Measurements from ENCODE around the gene DEK. TPM values are rescaled to one million over a fixed set of nuclear protein-coding genes. Genes with fewer than 3 reads are reported as not detected.

The DEK gene
- total and polyA plus RNA-seq, 2 donors (not counting 1 experiment from before 2014, with no cell fraction given), result 13.6 to 114 TPM

GRCh38 chr6:18215436-18215835 is 48.9 kb downstream of the DEK start:
- peak overlapping the region; percentile 10 for H2AFZ ChIP-seq (ENCODE audit: insufficient read depth, low read depth, low read length, poor library complexity, severe bottlenecking)
- no peak overlapping the region for H3K4me3 ChIP-seq (ENCODE audit: control extremely low read depth in 1 of 5, extremely low read depth in 1 of 5, insufficient read depth in 1 of 5, low read depth in 2 of 5, low read length in 4 of 5)
- peak overlapping the region; percentile 50 for H3K4me2 ChIP-seq (replicated peaks; ENCODE audit: low read depth, low read length, poor library complexity, severe bottlenecking)
- no peaks in the 10 kb centered on the region for H3K9me3 ChIP-seq (ENCODE audit: control extremely low read depth in 1 of 3, control insufficient read depth in 2 of 3, insufficient read depth in 1 of 3, low read length in 2 of 3)
- ChIA-PET CTCF (no interaction called here), POLR2A (interaction anchor here (0.5 kb wide), 1 partner anchor 79 kb away, joined by 3 read pairs; no protein-coding TSS in a partner anchor)
- Mint-ChIP-seq H3K27me3 (no peaks in the 10 kb centered on the region), H3K9me3 (ENCODE audit: insufficient read depth) (no peaks in the 10 kb centered on the region), H3K4me1 (peaks cover 33% of the 10 kb centered on the region), H3K4me3 (peak overlapping the region; percentile 24), H3K27ac (peak overlapping the region; percentile 12)
- TF ChIP-seq CTCF (IDR thresholded peaks at IDR 0.05) (no peak), EZH2 (IDR thresholded peaks at IDR 0.05; ENCODE audit: borderline replicate concordance, insufficient read depth, low read depth, low read length, poor library complexity, severe bottlenecking) (no peak)
- peak overlapping the region; percentile 0 for H3K9ac ChIP-seq (ENCODE audit: low read length)
- peaks cover 8 to 36% of the 10 kb centered on the region in 2 experiments for H3K36me3 ChIP-seq (replicated peaks in 1 of 2; ENCODE audit: control extremely low read depth in 1 of 2, control insufficient read depth in 1 of 2, extremely low read depth in 1 of 2, insufficient read depth in 2 of 2, low read length in 1 of 2)
- DNase-seq (peak; percentile 32), ATAC-seq (ENCODE audit: low read depth) (peak; percentile 59)
- no peaks in the 10 kb centered on the region for H3K79me2 ChIP-seq (ENCODE audit: control insufficient read depth, insufficient read depth, low read length)
- no peaks in the 10 kb centered on the region for H4K20me1 ChIP-seq (ENCODE audit: control insufficient read depth, insufficient read depth, low read length, poor library complexity, severe bottlenecking)
- WGBS (ENCODE audit: insufficient coverage), result 0% methylated on average over 1 of the region's 7 CpGs
- H3K27ac ChIP-seq (ENCODE audit: low read length in 2 of 2), result peak overlapping the region in 1 of 2 donors; percentile 14
- intact Hi-C loops (cut with micrococcal nuclease), result no loop called here
- peaks cover 17 to 22% of the 10 kb centered on the region in 2 donors for H3K4me1 ChIP-seq (ENCODE audit: control insufficient read depth in 2 of 2, insufficient read depth in 2 of 2, low read length in 2 of 2)
- H3K27me3 ChIP-seq (replicated peaks in 1 of 4; ENCODE audit: control extremely low read depth in 1 of 4, control insufficient read depth in 3 of 4, insufficient read depth in 4 of 4, low read length in 3 of 4), result no peaks in the 10 kb centered on the region

DNA sequence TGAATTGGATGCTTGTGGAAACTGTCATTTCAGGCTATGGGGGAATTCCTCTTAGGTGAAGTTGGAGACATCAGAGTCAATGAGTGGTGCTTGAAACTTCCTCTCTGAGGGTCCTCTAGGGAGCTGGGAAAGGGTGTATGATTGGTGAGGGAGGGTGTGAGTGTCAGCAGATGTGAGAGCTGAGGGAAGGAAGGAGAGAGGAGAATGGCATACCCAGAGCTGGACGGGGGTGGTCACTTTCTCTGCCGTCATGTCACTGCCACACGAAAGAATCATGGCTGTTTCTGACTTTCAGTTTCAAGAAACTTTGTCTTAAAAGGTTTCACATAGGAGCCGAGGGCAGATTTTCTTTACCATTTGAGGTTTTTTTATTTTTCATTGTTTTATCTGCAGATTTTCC is 50.3 kb downstream of the DEK start:
- H3K36me3 ChIP-seq (replicated peaks in 1 of 2; ENCODE audit: control extremely low read depth in 1 of 2, control insufficient read depth in 1 of 2, extremely low read depth in 1 of 2, insufficient read depth in 2 of 2, low read length in 1 of 2), result peaks cover 4 to 35% of the 10 kb centered on the region in 2 experiments
- Mint-ChIP-seq H3K9me3 (ENCODE audit: insufficient read depth) (no peaks in the 10 kb centered on the region), H3K4me3 (peak overlapping the region; percentile 67), H3K4me1 (peaks cover 33% of the 10 kb centered on the region), H3K27ac (peak overlapping the region; percentile 62), H3K27me3 (no peaks in the 10 kb centered on the region)
- ATAC-seq (ENCODE audit: low read depth) (no peak), DNase-seq (no peak)
- no peaks in the 10 kb centered on the region for H4K20me1 ChIP-seq (ENCODE audit: control insufficient read depth, insufficient read depth, low read length, poor library complexity, severe bottlenecking)
- no peaks in the 10 kb centered on the region for H3K79me2 ChIP-seq (ENCODE audit: control insufficient read depth, insufficient read depth, low read length)
- H2AFZ ChIP-seq (ENCODE audit: insufficient read depth, low read depth, low read length, poor library complexity, severe bottlenecking), result no peak overlapping the region
- ChIA-PET POLR2A (no interaction called here), CTCF (interaction anchor here (0.6 kb wide), 1 partner anchor 274 kb away, joined by 3 read pairs; no protein-coding TSS in a partner anchor)
- no peak overlapping the region for H3K4me3 ChIP-seq (ENCODE audit: control extremely low read depth in 1 of 5, extremely low read depth in 1 of 5, insufficient read depth in 1 of 5, low read depth in 2 of 5, low read length in 4 of 5)
- H3K9ac ChIP-seq (ENCODE audit: low read length), result no peak overlapping the region
- TF ChIP-seq EZH2 (IDR thresholded peaks at IDR 0.05; ENCODE audit: borderline replicate concordance, insufficient read depth, low read depth, low read length, poor library complexity, severe bottlenecking) (no peak), CTCF (IDR thresholded peaks at IDR 0.05) (no peak)
- H3K27me3 ChIP-seq (replicated peaks in 1 of 4; ENCODE audit: control extremely low read depth in 1 of 4, control insufficient read depth in 3 of 4, insufficient read depth in 4 of 4, low read length in 3 of 4), result no peaks in the 10 kb centered on the region
- H3K9me3 ChIP-seq (ENCODE audit: control extremely low read depth in 1 of 3, control insufficient read depth in 2 of 3, insufficient read depth in 1 of 3, low read length in 2 of 3), result no peaks in the 10 kb centered on the region
- no peak overlapping the region for H3K27ac ChIP-seq (ENCODE audit: low read length in 2 of 2)
- intact Hi-C loops (cut with micrococcal nuclease), result no loop called here
- peaks cover 17 to 22% of the 10 kb centered on the region in 2 donors for H3K4me1 ChIP-seq (ENCODE audit: control insufficient read depth in 2 of 2, insufficient read depth in 2 of 2, low read length in 2 of 2)
- H3K4me2 ChIP-seq (replicated peaks; ENCODE audit: low read depth, low read length, poor library complexity, severe bottlenecking), result no peak overlapping the region
- 78% methylated on average over 3 of the region's 4 CpGs for WGBS (ENCODE audit: insufficient coverage)
